GM18951 (cell line): Measurements from ENCODE around the gene PLEKHA5.

ENCODE experiments used
- POLR2A ChIP-seq: IDR thresholded peaks from 4 replicates; pipeline ENCODE4 v1.6.1; 2011; ENCODE audit warnings: mild to moderate bottlenecking; ENCODE audit not compliant: insufficient read length, insufficient read depth; ENCODE audit errors: extremely low read depth
- in situ Hi-C: fragments of 300-500 bp; cut with MboI; formaldehyde crosslinking; loops from one replicate; pipeline ENCODE4 v1.12.0; 2022; ENCODE audit warnings: low sequenced_read_pairs, mixed read lengths, inconsistent platforms; ENCODE audit not compliant: unreplicated experiment

Gene PLEKHA5

GRCh38 chr12:19110221-19110940 is 19.2 kb upstream of the PLEKHA5 start:
- in situ Hi-C loops, result no loop called here
- TF ChIP-seq POLR2A, result no peak

DNA sequence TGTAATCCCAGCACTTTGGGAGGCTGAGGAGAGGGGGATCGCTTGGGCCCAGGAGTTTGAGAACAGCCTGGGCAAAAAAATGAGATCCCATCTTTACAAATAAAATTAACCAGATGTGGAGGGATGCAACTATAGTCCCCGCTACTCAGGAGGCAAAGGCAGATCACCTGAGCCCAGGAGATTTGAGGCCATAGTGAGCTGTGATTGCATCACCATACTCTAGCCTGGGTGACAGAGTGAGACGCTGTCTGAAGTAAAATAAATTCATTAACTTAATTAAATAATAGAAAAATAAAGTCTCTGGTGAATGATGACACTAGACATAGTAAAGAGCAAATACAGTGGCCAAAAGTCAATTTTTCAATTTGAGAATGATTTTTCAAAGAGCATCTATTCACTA is 16.1 kb upstream of the PLEKHA5 start:
- no peak for TF ChIP-seq POLR2A
- in situ Hi-C loops, result no loop called here

- TF ChIP-seq POLR2A, result no peak
- in situ Hi-C loops, result no loop called here
These were observed 14.2 kb upstream of the PLEKHA5 start for GRCh38 chr12:19115285-19115684.

DNA sequence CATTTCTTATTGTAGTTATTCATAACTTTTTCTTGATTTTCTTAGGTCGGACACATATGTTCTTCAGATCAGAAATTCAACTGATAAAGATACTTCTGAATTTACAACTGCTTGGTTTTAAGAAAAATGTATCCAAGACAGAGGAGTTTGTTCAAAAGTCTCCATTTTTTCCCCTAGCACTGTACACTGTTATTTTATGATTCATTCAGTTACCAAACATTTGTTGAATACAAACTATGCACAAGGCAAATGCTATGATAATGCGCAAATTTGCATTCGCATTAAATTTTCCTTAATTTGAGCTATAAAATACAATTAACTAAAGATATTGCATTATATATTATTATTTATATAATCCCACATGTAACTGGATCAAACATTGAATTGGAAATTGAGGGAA is 10.1 kb upstream of the PLEKHA5 start:
- in situ Hi-C loops, result no loop called here
- TF ChIP-seq POLR2A, result no peak

- TF ChIP-seq POLR2A, result no peak
- in situ Hi-C loops, result no loop called here
These were observed 8.7 kb upstream of the PLEKHA5 start for GRCh38 chr12:19120795-19121194.

DNA sequence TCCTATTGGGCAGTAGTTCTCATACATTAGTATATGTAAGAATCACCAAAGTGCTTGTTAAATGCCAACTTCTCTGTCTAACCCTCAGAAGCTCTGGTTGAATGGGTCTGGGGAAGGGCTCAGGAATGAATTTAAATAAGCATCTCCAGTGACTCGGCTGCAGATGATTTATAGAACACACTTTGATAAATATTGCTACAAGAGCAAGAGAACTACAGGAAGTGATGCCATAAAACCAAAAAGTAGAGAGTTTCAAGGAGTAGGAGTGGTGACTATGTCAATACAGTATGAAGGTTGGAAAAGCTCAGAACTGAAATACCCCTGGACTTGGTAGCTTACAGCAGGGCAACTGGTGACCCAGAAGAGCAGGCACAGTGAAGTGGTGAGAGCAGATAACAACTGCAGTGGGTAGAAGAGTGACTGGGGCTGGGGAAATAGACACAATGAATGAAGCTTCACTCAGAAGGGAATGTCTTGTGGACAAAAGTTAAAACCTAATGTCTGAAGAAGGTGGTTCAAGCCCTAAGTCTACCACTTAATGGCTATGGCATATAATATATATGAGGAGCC is 8.0 kb upstream of the PLEKHA5 start:
- no peak for TF ChIP-seq POLR2A
- in situ Hi-C loops, result no loop called here

DNA sequence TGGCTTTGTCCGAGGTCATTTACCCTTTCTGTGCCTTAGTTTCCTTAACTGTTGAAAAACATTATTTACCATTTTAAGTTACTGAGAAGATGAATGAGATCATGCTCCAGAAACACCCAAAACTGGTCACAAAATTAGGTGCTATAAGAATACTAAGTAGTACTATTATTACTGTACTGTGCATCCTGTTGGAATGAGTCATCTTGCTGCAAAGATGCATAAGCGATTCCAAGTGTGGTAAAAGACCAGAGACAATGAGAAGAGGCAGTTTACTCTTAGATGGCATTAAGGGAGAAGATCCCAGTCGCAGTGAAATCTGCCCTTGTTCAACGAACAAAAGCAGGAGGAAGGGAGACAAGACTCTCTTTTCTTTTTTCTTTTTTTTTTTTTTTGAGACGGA is 4.2 kb upstream of the PLEKHA5 start:
- TF ChIP-seq POLR2A, result no peak
- in situ Hi-C loops, result no loop called here

GRCh38 chr12:19127270-19127669 is 2.3 kb upstream of the PLEKHA5 start:
- in situ Hi-C loops, result no loop called here
- no peak for TF ChIP-seq POLR2A

GRCh38 chr12:19128485-19128884 is 1.0 kb upstream of the PLEKHA5 start:
- in situ Hi-C loops, result no loop called here
- TF ChIP-seq POLR2A, result no peak

DNA sequence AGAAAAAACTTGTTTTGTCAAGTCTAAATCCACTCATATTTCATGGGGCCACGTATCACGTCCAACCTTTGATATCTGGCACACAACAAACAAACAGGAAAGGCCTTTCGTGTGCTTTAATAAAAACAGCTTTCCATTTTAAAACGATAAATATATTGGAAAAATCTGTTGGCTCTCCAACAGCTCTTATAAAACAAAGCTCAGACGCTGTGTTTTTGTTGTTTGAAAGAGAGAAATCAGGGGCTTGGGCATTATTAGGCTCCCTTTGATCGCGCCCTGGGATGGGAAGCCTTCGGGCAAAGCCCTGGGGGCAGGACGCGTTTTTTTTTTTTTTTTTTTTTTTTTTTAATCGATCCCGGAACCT is 429 bp upstream of the PLEKHA5 start:
- TF ChIP-seq POLR2A, result no peak
- in situ Hi-C loops, result no loop called here

GRCh38 chr12:19130224-19131024 is 891 bp downstream of the PLEKHA5 start:
- TF ChIP-seq POLR2A, result no peak
- in situ Hi-C loops, result no loop called here

DNA sequence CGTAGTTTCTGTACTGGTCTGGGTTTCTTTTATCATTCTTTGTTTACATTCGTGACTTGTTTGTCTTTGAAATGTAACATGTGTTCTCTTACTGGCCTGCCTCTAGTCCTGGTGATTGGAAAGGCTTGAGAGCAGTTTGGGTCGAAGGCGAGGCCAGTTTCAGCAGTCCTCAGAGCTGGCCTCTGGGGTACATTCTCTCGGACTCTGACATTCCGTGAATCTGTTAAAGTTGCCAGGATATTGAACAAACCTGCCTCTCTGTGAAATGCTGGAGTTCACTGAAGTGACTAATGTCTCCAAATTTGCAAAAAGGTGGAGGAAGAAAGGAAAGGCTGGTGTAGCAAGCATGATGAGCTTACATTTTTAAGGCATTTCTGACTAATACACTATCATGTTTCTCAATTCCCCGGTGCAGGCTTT is 1.5 kb downstream of the PLEKHA5 start:
- TF ChIP-seq POLR2A, result no peak
- in situ Hi-C loops, result no loop called here

DNA sequence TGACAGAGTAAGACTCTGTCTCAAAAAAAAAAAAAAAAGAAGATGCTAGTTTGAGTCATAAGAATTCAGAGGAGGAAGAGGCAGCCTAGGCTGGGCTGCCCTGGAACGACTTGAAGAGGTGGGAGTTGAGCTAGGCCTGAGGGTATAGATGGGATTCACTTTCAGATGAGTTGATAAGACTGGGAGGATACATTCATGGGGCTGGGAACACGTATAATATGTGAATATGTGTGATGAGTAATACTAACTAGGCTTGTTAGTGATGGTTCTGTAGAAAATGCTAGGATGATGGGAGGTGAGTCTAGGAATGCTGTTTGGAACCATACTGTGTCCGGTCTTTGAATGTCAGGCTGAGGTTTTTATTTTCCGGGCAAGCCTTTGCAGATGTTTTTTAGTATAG is 9.0 kb downstream of the PLEKHA5 start:
- TF ChIP-seq POLR2A, result no peak
- in situ Hi-C loops, result no loop called here

DNA sequence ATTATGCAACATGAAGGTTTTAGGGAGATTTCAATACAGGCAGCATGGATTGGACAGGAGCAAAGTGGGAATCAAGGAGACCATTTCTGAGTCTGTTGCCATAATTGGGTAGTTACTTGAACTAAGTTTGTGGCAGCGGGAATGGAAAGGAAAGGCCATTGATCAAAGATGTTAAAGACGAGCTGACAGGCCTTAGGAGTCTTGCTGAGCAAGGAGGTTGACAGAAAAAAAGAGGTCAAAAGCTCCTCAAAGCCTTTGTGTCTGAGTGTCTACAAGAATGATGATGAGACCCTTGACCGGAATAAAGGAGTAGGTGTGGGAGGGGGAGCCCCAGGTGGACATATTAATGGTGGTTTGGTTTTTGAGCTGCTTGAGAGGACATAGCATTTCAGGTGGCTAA is 9.4 kb downstream of the PLEKHA5 start:
- TF ChIP-seq POLR2A, result no peak
- in situ Hi-C loops, result no loop called here
